Thyroid gland (tissue), 4 donors: ENCODE measurements around the gene GDF11. TPM values are rescaled to one million over a fixed set of nuclear protein-coding genes. Genes with fewer than 3 reads are reported as not detected.

Source experiments
- DNase-seq, 2 donors: peaks; one replicate each; pipeline ENCODE4 v3.0.0-alpha.2; 2019
- H3K27ac ChIP-seq, 3 donors: fragments of 200-600 bp; sonication (generic); 1 replicate in 2 of 3; 2 replicates in 1 of 3; pipeline ENCODE4 v1.5.1; 2016 to 2019; ENCODE audit warnings: mild to moderate bottlenecking in 1 of 3, moderate library complexity in 1 of 3
- H3K27me3 ChIP-seq: fragments of 200-600 bp; sonication (generic); one replicate; pipeline ENCODE4 v1.5.1; 2019
- H3K36me3 ChIP-seq, 2 donors: fragments of 200-600 bp; sonication (generic); one replicate each; pipeline ENCODE4 v1.5.1; 2016 to 2019
- H3K4me1 ChIP-seq, 2 donors: fragments of 200-600 bp; sonication (generic); one replicate each; pipeline ENCODE4 v1.5.1; 2017 to 2019
- H3K4me3 ChIP-seq, 3 donors: fragments of 200-600 bp; sonication (generic); replicated peaks in 1 of 3; 1 replicate in 2 of 3; 2 replicates in 1 of 3; pipeline ENCODE4 v1.5.1; 2016; ENCODE audit warnings: mild to moderate bottlenecking in 1 of 3
- H3K9me3 ChIP-seq: fragments of 200-600 bp; sonication (generic); one replicate; pipeline ENCODE4 v1.5.1; 2017
- CTCF ChIP-seq, 6 experiments: fragments of 200-600 bp in 3 of 6; fragments of 450-650 bp in 3 of 6; sonication (generic) in 3 of 6; IDR thresholded peaks; one replicate each; pipeline ENCODE4 v1.5.1; 2016 to 2019; ENCODE audit warnings: antibody characterized with exemption in 6 of 6, mild to moderate bottlenecking in 2 of 6, inconsistent platforms in 1 of 6, moderate library complexity in 1 of 6
- POLR2A ChIP-seq, 2 donors: fragments of 450-650 bp; IDR thresholded peaks; one replicate each; pipeline ENCODE4 v1.6.1; 2017; ENCODE audit warnings: antibody characterized with exemption in 2 of 2, mild to moderate bottlenecking in 2 of 2, moderate library complexity in 1 of 2
- WGBS, 2 donors: methylation state at CpG; one replicate each; pipeline ENCODE4 v1.1.5; 2017; 5-methylcytosine and 5-hydroxymethylcytosine counted together
- intact Hi-C: fragments of 100-400 bp; cut with DNase I; formaldehyde crosslinking; loops from one replicate; pipeline ENCODE4 v1.15.1; 2023
- small RNA-seq: library from RNA; depleted of rRNA; stranded (forward); fragments of <200 nt; gene quantifications from one replicate; pipeline ENCODE3, GENCODE V24; 2016
- total RNA-seq, 4 donors: library from RNA; depleted of rRNA; stranded (reverse); fragments of >200 nt; gene quantifications; one replicate each; pipeline ENCODE4 v1.2.3, GENCODE V29; 2016

Gene GDF11
- total RNA-seq, 4 donors from 2014 or later = 4.8 to 7.5 (median 6.7) TPM

- no peaks in the 10 kb centered on the region for H3K4me1 ChIP-seq
- no peaks in the 10 kb centered on the region for H3K27me3 ChIP-seq
- peaks cover 27 to 42% of the 10 kb centered on the region in 2 donors for H3K36me3 ChIP-seq
- intact Hi-C loops = loop anchor here (5.0 kb wide), 1 partner anchor 54 kb away; the partner anchor contains the start of gene GDF11
- H3K4me3 ChIP-seq = no peak overlapping the region
- no peak overlapping the region for H3K27ac ChIP-seq
- TF ChIP-seq CTCF (IDR thresholded peaks at IDR 0.05) = no peak
- no peak for TF ChIP-seq POLR2A (IDR thresholded peaks at IDR 0.05)
- no peak for DNase-seq
- no peaks in the 10 kb centered on the region for H3K9me3 ChIP-seq
These were observed 53.0 kb downstream of the GDF11 start for GRCh38 chr12:55795950-55796349.

GRCh38 chr12:55797068-55797467, 54.1 kb downstream of the GDF11 start:
- TF ChIP-seq CTCF (IDR thresholded peaks at IDR 0.05) = peak in 3 of 6 experiments; percentile 47 to 58 (median 51)
- TF ChIP-seq POLR2A (IDR thresholded peaks at IDR 0.05) = no peak
- peak; percentile 36 to 38 for DNase-seq

GRCh38 chr12:55797550-55797949, 54.6 kb downstream of the GDF11 start:
- 79 to 85% methylated on average over 4 of the region's 4 CpGs for WGBS, 2 donors
- H3K27ac ChIP-seq = no peak overlapping the region
- no peaks in the 10 kb centered on the region for H3K9me3 ChIP-seq
- no peaks in the 10 kb centered on the region for H3K27me3 ChIP-seq
- no peak for DNase-seq
- H3K36me3 ChIP-seq = peaks cover 34 to 48% of the 10 kb centered on the region in 2 donors
- intact Hi-C loops = loop anchor here (5.0 kb wide), 1 partner anchor 55 kb away; the partner anchor contains the start of gene GDF11
- no peak overlapping the region for H3K4me3 ChIP-seq
- TF ChIP-seq POLR2A (IDR thresholded peaks at IDR 0.05) = no peak
- TF ChIP-seq CTCF (IDR thresholded peaks at IDR 0.05) = no peak
- H3K4me1 ChIP-seq = no peaks in the 10 kb centered on the region

More at GRCh38 chr12:55797068-55797467, 54.1 kb downstream of the GDF11 start:
- Histone ChIP-seq H3K4me3 (no peak overlapping the region), H3K9me3 (no peaks in the 10 kb centered on the region), H3K36me3 (peaks cover 34 to 47% of the 10 kb centered on the region in 2 donors), H3K27me3 (no peaks in the 10 kb centered on the region), H3K4me1 (no peaks in the 10 kb centered on the region), H3K27ac (no peak overlapping the region)
- WGBS, 2 donors = 46 to 60% methylated on average over 5 of the region's 5 CpGs
- intact Hi-C loops = loop anchor here (5.0 kb wide), 1 partner anchor 55 kb away; the partner anchor contains the start of gene GDF11

Small RNA genes within 50 kb of the gene (small RNA-seq; reads per million reads assigned to genes)
- not detected for gene AC009779.1
- not detected for gene RF00017

Other genes with a start within 250 kb of the GDF11 start
- not detected for gene OR6C4, start 193.5 kb upstream of the GDF11 start, total RNA-seq
- gene OR2AP1, start 170.7 kb upstream of the GDF11 start, total RNA-seq = not detected
- not detected for gene OR10P1, start 106.2 kb upstream of the GDF11 start, total RNA-seq
- 10 to 100 TPM in 2 of 4 donors, 1 to 10 TPM in 2; 7.9 to 16.9 (median 9.8) TPM for gene ITGA7, start 35.2 kb upstream of the GDF11 start, total RNA-seq
- gene BLOC1S1, start 27.1 kb upstream of the GDF11 start, total RNA-seq = 100 to 1,000 TPM; 117 to 440 (median 246) TPM
- 1 to 10 TPM in 3 of 4 donors, under 1 TPM in 1; 0.94 to 9.7 (median 6.8) TPM for gene RDH5, start 22.7 kb upstream of the GDF11 start, total RNA-seq
- 1,000 to 10,000 TPM in 3 of 4 donors, 100 to 1,000 TPM in 1; 683 to 1,145 (median 1,122) TPM for gene CD63, start 14.1 kb upstream of the GDF11 start, total RNA-seq
- 10 to 100 TPM; 33.6 to 61.0 (median 52.3) TPM for gene SARNP, start 74.6 kb downstream of the GDF11 start, total RNA-seq
- gene ORMDL2, start 74.9 kb downstream of the GDF11 start, total RNA-seq = 10 to 100 TPM; 17.7 to 39.2 (median 23.4) TPM
- gene DNAJC14, start 86.5 kb downstream of the GDF11 start, total RNA-seq = 10 to 100 TPM; 39.6 to 49.0 (median 45.1) TPM
- 1 to 10 TPM; 2.3 to 4.2 (median 3.4) TPM for gene MMP19, start 99.8 kb downstream of the GDF11 start, total RNA-seq
- 10 to 100 TPM; 28.6 to 48.2 (median 43.7) TPM for gene PYM1, start 184.8 kb downstream of the GDF11 start, total RNA-seq
- 10 to 100 TPM; 20.6 to 55.9 (median 28.7) TPM for gene DGKA, start 188.0 kb downstream of the GDF11 start, total RNA-seq
- 1 to 10 TPM; 1.7 to 5.8 (median 3.0) TPM for gene PMEL, start 222.9 kb downstream of the GDF11 start, total RNA-seq
- gene CDK2, start 223.7 kb downstream of the GDF11 start, total RNA-seq = 10 to 100 TPM; 13.9 to 17.2 (median 15.8) TPM
- gene RAB5B, start 231.0 kb downstream of the GDF11 start, total RNA-seq = 100 to 1,000 TPM; 104 to 119 (median 107) TPM